WERI-Rb-1 (cell line): ENCODE results near the gene CEP85.
A peak's percentile ranks its signal among the peaks of the same experiment; 100 is the strongest.

ENCODE experiments used
- DNase-seq: peaks from one replicate; pipeline ENCODE4 v3.0.0-alpha.2; 2020
- H3K27ac ChIP-seq: fragments of 250-450 bp; sonication (Bioruptor Pico); 2 replicates; pipeline ENCODE4 v1.5.1; 2020; ENCODE audit warnings: mild to moderate bottlenecking, moderate library complexity
- H3K27me3 ChIP-seq: fragments of 250-450 bp; sonication (Bioruptor Pico); 2 replicates; pipeline ENCODE4 v1.5.1; 2021; ENCODE audit warnings: mild to moderate bottlenecking, low read depth, moderate library complexity; ENCODE audit not compliant: insufficient read depth, severe bottlenecking
- H3K36me3 ChIP-seq: fragments of 250-450 bp; sonication (Bioruptor Pico); 2 replicates; pipeline ENCODE4 v1.5.1; 2020; ENCODE audit warnings: mild to moderate bottlenecking, moderate library complexity
- H3K4me3 ChIP-seq: 2 replicates; pipeline ENCODE4 v1.5.1; 2011; ENCODE audit warnings: low read depth, mild to moderate bottlenecking, control low read depth, low read length
- H3K9me3 ChIP-seq: fragments of 250-450 bp; sonication (Bioruptor Pico); 2 replicates; pipeline ENCODE4 v1.5.1; 2021; ENCODE audit warnings: mild to moderate bottlenecking, moderate library complexity; ENCODE audit not compliant: severe bottlenecking
- CTCF ChIP-seq: IDR thresholded peaks from 2 replicates; pipeline ENCODE4 v1.5.1; 2011; ENCODE audit warnings: low read depth, mild to moderate bottlenecking, control low read depth, inconsistent platforms, low read length

Gene CEP85

GRCh38 chr1:26297057-26297790 lies 63.2 kb downstream of the CEP85 start:
- no peak overlapping the region for H3K4me3 ChIP-seq
- no peaks in the 10 kb centered on the region for H3K9me3 ChIP-seq
- TF ChIP-seq CTCF: no peak
- no peak for DNase-seq
- H3K36me3 ChIP-seq: no peaks in the 10 kb centered on the region
- H3K27me3 ChIP-seq: no peaks in the 10 kb centered on the region
- H3K27ac ChIP-seq: no peak overlapping the region

GRCh38 chr1:26297791-26298124 lies 63.8 kb downstream of the CEP85 start:
- no peaks in the 10 kb centered on the region for H3K27me3 ChIP-seq
- no peak overlapping the region for H3K27ac ChIP-seq
- H3K9me3 ChIP-seq: no peaks in the 10 kb centered on the region
- TF ChIP-seq CTCF: no peak
- DNase-seq: no peak
- no peak overlapping the region for H3K4me3 ChIP-seq
- no peaks in the 10 kb centered on the region for H3K36me3 ChIP-seq

- no peaks in the 10 kb centered on the region for H3K27me3 ChIP-seq
- H3K27ac ChIP-seq: no peak overlapping the region
- no peak for DNase-seq
- H3K9me3 ChIP-seq: no peaks in the 10 kb centered on the region
- no peak overlapping the region for H3K4me3 ChIP-seq
- no peak for TF ChIP-seq CTCF
- H3K36me3 ChIP-seq: no peaks in the 10 kb centered on the region
These were observed 66.7 kb downstream of the CEP85 start for GRCh38 chr1:26300578-26301275.

GRCh38 chr1:26302733-26303405 lies 68.9 kb downstream of the CEP85 start:
- DNase-seq: no peak
- Histone ChIP-seq H3K27me3 (no peaks in the 10 kb centered on the region), H3K36me3 (no peaks in the 10 kb centered on the region), H3K4me3 (no peak overlapping the region), H3K27ac (peak overlapping the region; percentile 39), H3K9me3 (no peaks in the 10 kb centered on the region)
- no peak for TF ChIP-seq CTCF

GRCh38 chr1:26305667-26306289 lies 71.8 kb downstream of the CEP85 start:
- no peaks in the 10 kb centered on the region for H3K27me3 ChIP-seq
- H3K9me3 ChIP-seq: no peaks in the 10 kb centered on the region
- no peak for TF ChIP-seq CTCF
- peak overlapping the region; percentile 77 for H3K27ac ChIP-seq
- peak; percentile 83 for DNase-seq
- peak overlapping the region; percentile 99 for H3K4me3 ChIP-seq
- no peaks in the 10 kb centered on the region for H3K36me3 ChIP-seq
